Calu3 (cell line): ENCODE results near the gene DOCK9. TPM values are rescaled to one million over a fixed set of nuclear protein-coding genes. Genes with fewer than 3 reads are reported as not detected.

Experiments
- BruUV-seq: library from RNA; stranded (reverse); fragments of 400-500 nt; replicated peaks from 2 replicates; lab custom pipeline; 2021; lab: Mats Ljungman, UMichigan
- CTCF ChIA-PET: fragments of 300-600 bp; sonication (Branson Sonifier 250); formaldehyde crosslinking; loops from one replicate; lab custom pipeline; 2022; ENCODE audit warnings: antibody characterized with exemption; lab: Charles Lee
- DNase-seq: peaks from one replicate; pipeline ENCODE4 v3.0.0; 2022
- H3K27ac Mint-ChIP-seq: one replicate; pipeline ENCODE4 v1.8.0; 2022; ENCODE audit warnings: mixed read lengths; ENCODE audit not compliant: unreplicated experiment
- H3K27me3 Mint-ChIP-seq: one replicate; pipeline ENCODE4 v1.8.0; 2022; ENCODE audit warnings: mixed read lengths; ENCODE audit not compliant: unreplicated experiment
- H3K36me3 Mint-ChIP-seq: one replicate; pipeline ENCODE4 v1.8.0; 2022; ENCODE audit warnings: mild to moderate bottlenecking, moderate library complexity, mixed read lengths; ENCODE audit not compliant: insufficient read depth, unreplicated experiment
- H3K4me1 Mint-ChIP-seq: one replicate; pipeline ENCODE4 v1.8.0; 2022; ENCODE audit warnings: mild to moderate bottlenecking, low read depth, mixed read lengths; ENCODE audit not compliant: unreplicated experiment
- H3K4me3 Mint-ChIP-seq: one replicate; pipeline ENCODE4 v1.8.0; 2022; ENCODE audit warnings: mild to moderate bottlenecking, low read depth, moderate library complexity, mixed read lengths; ENCODE audit not compliant: unreplicated experiment
- H3K9me3 Mint-ChIP-seq: one replicate; pipeline ENCODE4 v1.8.0; 2022; ENCODE audit warnings: low read depth, mixed read lengths; ENCODE audit not compliant: unreplicated experiment
- intact Hi-C: fragments of 100-400 bp; cut with micrococcal nuclease; formaldehyde crosslinking; loops from one replicate; pipeline ENCODE4 v1.10.0; 2022; ENCODE audit not compliant: unreplicated experiment
- total RNA-seq: library from RNA; stranded (reverse); gene quantifications from 2 replicates; pipeline ENCODE4 v1.2.3, GENCODE V29; 2022
- TF ChIP-seq, protein P1 (sequence below): fragments of 200-600 bp; IDR thresholded peaks from one replicate; pipeline ENCODE4 v1.8.0; 2022; ENCODE audit warnings: antibody characterized with exemption; ENCODE audit not compliant: unreplicated experiment

DOCK9 gene
- total RNA-seq, 1 experiment from 2014 or later = 26.2 TPM

DNA sequence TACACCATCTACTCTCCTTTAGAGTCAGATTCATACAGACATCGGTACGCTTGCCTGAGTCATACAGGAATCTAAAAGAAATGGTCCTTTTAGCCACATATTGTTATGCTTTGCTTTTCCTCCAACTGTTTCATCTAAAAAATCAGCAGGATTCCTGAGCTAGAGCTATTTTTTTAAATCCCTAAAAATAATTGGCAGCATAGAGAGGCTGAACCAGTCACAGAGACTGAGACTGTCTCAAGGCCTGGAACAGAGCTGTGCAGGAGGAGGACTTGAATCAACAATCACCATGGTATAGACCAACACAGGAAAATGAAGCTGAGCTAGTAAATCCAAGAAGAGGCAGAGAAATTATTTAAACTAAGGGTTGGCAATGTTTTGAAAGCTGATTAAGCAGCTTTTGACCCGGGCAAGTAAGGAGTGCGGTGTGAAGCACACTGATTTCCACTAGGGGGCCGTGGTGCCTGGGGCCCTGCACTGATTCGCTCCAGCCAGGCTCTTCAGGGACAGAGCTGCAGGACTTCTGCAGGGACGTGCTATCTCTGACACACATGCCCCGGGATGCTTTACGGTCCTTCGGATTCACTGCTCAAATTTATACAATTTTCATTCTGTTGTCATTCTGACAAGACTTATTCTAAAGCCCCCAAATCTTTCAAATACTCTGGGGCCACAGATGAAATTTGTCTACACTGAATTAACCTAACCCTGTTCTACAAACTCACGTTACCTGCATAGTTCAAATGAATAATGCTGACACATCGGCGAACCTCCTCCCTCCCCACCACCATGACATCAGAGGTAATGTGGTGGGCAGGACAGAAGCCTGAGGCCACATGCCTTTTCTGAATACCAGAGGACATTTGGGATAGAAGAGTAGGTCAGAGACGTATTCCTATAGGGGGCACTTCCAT lies 137.8 kb downstream of the DOCK9 start:
- Mint-ChIP-seq H3K4me1 (no peaks in the 10 kb centered on the region), H3K4me3 (no peak overlapping the region), H3K27ac (no peak overlapping the region), H3K9me3 (no peaks in the 10 kb centered on the region), H3K27me3 (no peaks in the 10 kb centered on the region), H3K36me3 (no peaks in the 10 kb centered on the region)
- intact Hi-C loops = loop anchor here (5.0 to 10.0 kb wide), 2 partner anchors 192 to 995 kb away; no protein-coding TSS in a partner anchor
- CTCF ChIA-PET = no interaction called here
- no TSS peak for BruUV-seq
- DNase-seq = peak; percentile 36
- TF ChIP-seq, protein P1, sequence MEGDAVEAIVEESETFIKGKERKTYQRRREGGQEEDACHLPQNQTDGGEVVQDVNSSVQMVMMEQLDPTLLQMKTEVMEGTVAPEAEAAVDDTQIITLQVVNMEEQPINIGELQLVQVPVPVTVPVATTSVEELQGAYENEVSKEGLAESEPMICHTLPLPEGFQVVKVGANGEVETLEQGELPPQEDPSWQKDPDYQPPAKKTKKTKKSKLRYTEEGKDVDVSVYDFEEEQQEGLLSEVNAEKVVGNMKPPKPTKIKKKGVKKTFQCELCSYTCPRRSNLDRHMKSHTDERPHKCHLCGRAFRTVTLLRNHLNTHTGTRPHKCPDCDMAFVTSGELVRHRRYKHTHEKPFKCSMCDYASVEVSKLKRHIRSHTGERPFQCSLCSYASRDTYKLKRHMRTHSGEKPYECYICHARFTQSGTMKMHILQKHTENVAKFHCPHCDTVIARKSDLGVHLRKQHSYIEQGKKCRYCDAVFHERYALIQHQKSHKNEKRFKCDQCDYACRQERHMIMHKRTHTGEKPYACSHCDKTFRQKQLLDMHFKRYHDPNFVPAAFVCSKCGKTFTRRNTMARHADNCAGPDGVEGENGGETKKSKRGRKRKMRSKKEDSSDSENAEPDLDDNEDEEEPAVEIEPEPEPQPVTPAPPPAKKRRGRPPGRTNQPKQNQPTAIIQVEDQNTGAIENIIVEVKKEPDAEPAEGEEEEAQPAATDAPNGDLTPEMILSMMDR = no peak

DNA sequence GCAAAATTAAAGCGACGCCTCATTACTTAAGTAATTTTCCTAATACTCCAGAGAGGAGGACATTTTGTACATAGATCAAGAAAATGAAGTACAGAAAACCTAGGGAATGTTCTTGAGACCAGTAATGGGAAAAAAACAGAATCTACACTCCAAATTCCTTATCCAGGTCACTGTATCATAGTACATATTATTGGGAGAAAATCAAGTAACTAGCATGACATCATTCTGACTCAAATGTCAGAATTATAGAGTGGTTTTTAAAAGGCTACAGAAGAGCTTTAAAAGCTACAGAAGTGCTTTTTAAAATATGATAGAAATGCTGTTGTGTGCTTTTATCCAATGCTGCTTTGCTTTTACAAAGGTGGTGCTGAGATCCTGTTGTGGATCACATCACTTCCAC lies 139.1 kb downstream of the DOCK9 start:
- no TSS peak for BruUV-seq
- no peak overlapping the region for H3K4me3 Mint-ChIP-seq
- TF ChIP-seq, protein P1 = no peak
- intact Hi-C loops = no loop called here
- H3K9me3 Mint-ChIP-seq = no peaks in the 10 kb centered on the region
- no peaks in the 10 kb centered on the region for H3K4me1 Mint-ChIP-seq
- CTCF ChIA-PET = no interaction called here
- H3K27ac Mint-ChIP-seq = no peak overlapping the region
- no peaks in the 10 kb centered on the region for H3K36me3 Mint-ChIP-seq
- DNase-seq = no peak
- no peaks in the 10 kb centered on the region for H3K27me3 Mint-ChIP-seq

DNA sequence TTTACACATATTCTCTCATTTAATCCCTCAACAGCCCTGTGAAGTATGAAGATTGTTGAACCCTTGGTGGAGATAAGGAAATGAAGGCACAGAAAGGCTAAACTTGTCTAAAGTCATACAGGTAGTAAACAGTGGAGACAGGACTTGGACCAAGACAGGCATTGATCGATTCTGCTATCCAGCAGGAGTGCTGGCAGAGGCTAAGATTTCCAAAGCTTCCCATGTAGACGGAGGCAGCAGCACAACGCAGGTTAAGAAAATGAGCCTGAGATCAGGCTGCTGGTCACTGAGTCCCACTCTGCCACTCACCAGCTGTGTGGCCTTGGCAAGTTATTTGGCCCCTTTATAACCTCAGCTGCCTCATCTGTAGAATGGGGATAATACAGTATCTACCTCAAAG lies 140.0 kb downstream of the DOCK9 start:
- H3K9me3 Mint-ChIP-seq = no peaks in the 10 kb centered on the region
- H3K27ac Mint-ChIP-seq = no peak overlapping the region
- no TSS peak for BruUV-seq
- no peaks in the 10 kb centered on the region for H3K27me3 Mint-ChIP-seq
- H3K4me1 Mint-ChIP-seq = no peaks in the 10 kb centered on the region
- CTCF ChIA-PET = no interaction called here
- intact Hi-C loops = no loop called here
- no peak for DNase-seq
- no peak overlapping the region for H3K4me3 Mint-ChIP-seq
- H3K36me3 Mint-ChIP-seq = no peaks in the 10 kb centered on the region
- TF ChIP-seq, protein P1 = no peak

DNA sequence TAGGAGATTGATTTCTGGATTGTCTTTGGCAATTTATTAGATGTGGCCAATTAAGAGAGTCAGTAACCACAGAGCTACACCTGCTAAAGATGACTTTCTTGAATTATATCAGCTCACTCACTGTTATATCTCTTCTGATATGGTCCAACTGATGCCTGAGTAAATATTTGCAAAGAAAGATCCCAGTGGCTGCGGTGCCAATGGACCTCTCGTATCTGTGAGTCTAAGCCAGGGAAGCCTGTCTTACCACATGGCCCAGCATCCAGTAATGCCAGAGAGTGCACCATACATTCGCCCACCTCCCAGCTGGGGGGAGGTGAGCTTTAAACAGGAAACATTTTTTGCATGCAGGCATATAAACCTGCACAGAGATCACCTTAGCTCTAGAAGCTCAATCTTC lies 142.7 kb downstream of the DOCK9 start:
- Mint-ChIP-seq H3K4me3 (no peak overlapping the region), H3K27me3 (no peaks in the 10 kb centered on the region), H3K36me3 (peaks cover 3% of the 10 kb centered on the region), H3K4me1 (no peaks in the 10 kb centered on the region), H3K9me3 (no peaks in the 10 kb centered on the region), H3K27ac (no peak overlapping the region)
- CTCF ChIA-PET = no interaction called here
- no peak for DNase-seq
- TF ChIP-seq, protein P1 = no peak
- no TSS peak for BruUV-seq
- intact Hi-C loops = no loop called here
